Neuronal stem cell (in vitro differentiated cells): ENCODE data around the gene DDAH1.

Experiments
- DNase-seq: peaks from one replicate; pipeline ENCODE4 v3.0.0-alpha.2; 2013; ENCODE audit warnings: low spot score
- H2AFZ ChIP-seq: one replicate; pipeline ENCODE4 v1.6.1; 2013; ENCODE audit warnings: mild to moderate bottlenecking, low read length, inconsistent platforms
- H2AK5ac ChIP-seq: 2 replicates; pipeline ENCODE4 v1.6.1; 2013; ENCODE audit warnings: low read depth, mild to moderate bottlenecking, inconsistent platforms, low read length, moderate library complexity, mixed read lengths
- H2BK120ac ChIP-seq: 2 replicates; pipeline ENCODE4 v1.6.1; 2013; ENCODE audit warnings: low read depth, mild to moderate bottlenecking, inconsistent platforms, low read length, moderate library complexity, mixed read lengths
- H2BK12ac ChIP-seq: one replicate; pipeline ENCODE4 v1.6.1; 2013; ENCODE audit warnings: low read length, inconsistent platforms
- H2BK15ac ChIP-seq: 2 replicates; pipeline ENCODE4 v1.6.1; 2013; ENCODE audit warnings: mild to moderate bottlenecking, low read length, inconsistent platforms, mixed read lengths
- H2BK5ac ChIP-seq: one replicate; pipeline ENCODE4 v1.6.1; 2013; ENCODE audit warnings: inconsistent platforms, mild to moderate bottlenecking, low read length, moderate library complexity
- H3K14ac ChIP-seq: one replicate; pipeline ENCODE4 v1.6.1; 2013; ENCODE audit warnings: low read length, inconsistent platforms
- H3K18ac ChIP-seq: 2 replicates; pipeline ENCODE4 v1.6.1; 2013; ENCODE audit warnings: low read length, inconsistent platforms
- H3K23ac ChIP-seq: 2 replicates; pipeline ENCODE4 v1.6.1; 2013; ENCODE audit warnings: low read depth, mild to moderate bottlenecking, mixed read lengths, low read length, inconsistent platforms; ENCODE audit not compliant: poor library complexity
- H3K27ac ChIP-seq: replicated peaks from 3 replicates; pipeline ENCODE4 v1.5.1; 2013; ENCODE audit warnings: low read length, inconsistent platforms
- H3K27me3 ChIP-seq, 3 experiments: 2 replicates each; pipeline ENCODE4 v1.6.1; 2013; ENCODE audit warnings: low read length in 3 of 3, mild to moderate bottlenecking in 2 of 3, inconsistent platforms in 1 of 3, low read depth in 1 of 3, mixed read lengths in 1 of 3, moderate library complexity in 1 of 3; ENCODE audit not compliant: control insufficient read depth in 3 of 3, insufficient read depth in 3 of 3
- H3K36me3 ChIP-seq, 2 donors: replicated peaks in 1 of 2; 2 replicates each; pipeline ENCODE4 v1.6.1; 2013; ENCODE audit warnings: low read length in 2 of 2; ENCODE audit not compliant: control insufficient read depth in 2 of 2, insufficient read depth in 2 of 2
- H3K4ac ChIP-seq: 2 replicates; pipeline ENCODE4 v1.6.1; 2013; ENCODE audit warnings: inconsistent platforms, mild to moderate bottlenecking, low read length, moderate library complexity
- H3K4me1 ChIP-seq, 2 donors: 1 replicate in 1 of 2; 2 replicates in 1 of 2; pipeline ENCODE4 v1.6.1; 2013; ENCODE audit warnings: low read length in 2 of 2, low read depth in 1 of 2; ENCODE audit not compliant: control insufficient read depth in 2 of 2, insufficient read depth in 1 of 2
- H3K4me2 ChIP-seq: one replicate; pipeline ENCODE4 v1.6.1; 2013; ENCODE audit warnings: mild to moderate bottlenecking, low read length, inconsistent platforms; ENCODE audit not compliant: insufficient read depth, poor library complexity, severe bottlenecking
- H3K4me3 ChIP-seq, 2 donors: 2 replicates each; pipeline ENCODE4 v1.5.1; 2013; ENCODE audit warnings: low read length in 2 of 2, mild to moderate bottlenecking in 2 of 2, inconsistent platforms in 1 of 2, moderate library complexity in 1 of 2
- H3K79me1 ChIP-seq: one replicate; pipeline ENCODE4 v1.6.1; 2013; ENCODE audit warnings: low read depth, mild to moderate bottlenecking, inconsistent platforms, low read length, moderate library complexity
- H3K9ac ChIP-seq: one replicate; pipeline ENCODE4 v1.6.1; 2013; ENCODE audit warnings: mild to moderate bottlenecking, low read depth, low read length, inconsistent platforms; ENCODE audit not compliant: poor library complexity
- H3K9me3 ChIP-seq, 2 donors: replicated peaks in 1 of 2; 2 replicates each; pipeline versions ENCODE3 to v1.6.1; 2013; ENCODE audit warnings: low read length in 2 of 2, mild to moderate bottlenecking in 2 of 2, inconsistent platforms in 1 of 2, low read depth in 1 of 2, mixed read lengths in 1 of 2, moderate library complexity in 1 of 2; ENCODE audit not compliant: control insufficient read depth in 2 of 2, insufficient read depth in 1 of 2
- H4K8ac ChIP-seq: one replicate; pipeline ENCODE4 v1.6.1; 2013; ENCODE audit warnings: low read depth, mild to moderate bottlenecking, inconsistent platforms, low read length, moderate library complexity
- H4K91ac ChIP-seq: one replicate; pipeline ENCODE4 v1.6.1; 2013; ENCODE audit warnings: low read length, low read depth, mild to moderate bottlenecking, inconsistent platforms; ENCODE audit not compliant: poor library complexity
- WGBS, 2 donors: extraction: QIAGEN DNeasy Blood & Tissue Kit; methylation state at CpG; one replicate each; pipeline ENCODE4 v1.1.7; 2013; ENCODE audit warnings: missing lambda C conversion rate in 2 of 2, mixed read lengths in 1 of 2; ENCODE audit not compliant: insufficient read length in 2 of 2, insufficient replicate concordance in 1 of 2; ENCODE audit errors: extremely low coverage in 2 of 2; 5-methylcytosine and 5-hydroxymethylcytosine counted together

DDAH1 gene

GRCh38 chr1:85340427-85340826 lies 124.5 kb downstream of the DDAH1 start:
- WGBS, 2 donors, result no CpG with 5 or more reads among the region's 3 CpGs

GRCh38 chr1:85339656-85340399 lies 125.1 kb downstream of the DDAH1 start:
- Histone ChIP-seq H3K9ac (no peak overlapping the region), H3K4me2 (no peak overlapping the region), H3K27me3 (no peaks in the 10 kb centered on the region), H4K8ac (no peak overlapping the region), H3K23ac (no peak overlapping the region), H3K4me1 (peaks cover 0 to 11% of the 10 kb centered on the region in 2 donors), H3K4ac (no peak overlapping the region), H3K36me3 (no peaks in the 10 kb centered on the region), H2BK5ac (no peak overlapping the region), H2AK5ac (no peak overlapping the region), H3K4me3 (no peak overlapping the region), H3K14ac (no peak overlapping the region), H3K18ac (no peak overlapping the region), H2BK15ac (no peak overlapping the region), H2BK12ac (no peak overlapping the region), H2BK120ac (no peak overlapping the region), H4K91ac (no peak overlapping the region), H3K9me3 (peaks cover 0 to 1% of the 10 kb centered on the region in 2 donors), H2AFZ (no peak overlapping the region), H3K27ac (no peak overlapping the region), H3K79me1 (no peaks in the 10 kb centered on the region)
- WGBS, 2 donors, result no CpG with 5 or more reads among the region's 7 CpGs
- no peak for DNase-seq

More at GRCh38 chr1:85340427-85340826, 124.5 kb downstream of the DDAH1 start:
- no peak overlapping the region for H4K8ac ChIP-seq
- no peak overlapping the region for H3K18ac ChIP-seq
- H3K36me3 ChIP-seq, result peaks cover 0 to 2% of the 10 kb centered on the region in 2 donors
- no peaks in the 10 kb centered on the region for H3K9me3 ChIP-seq
- H2BK15ac ChIP-seq, result no peak overlapping the region
- H2BK120ac ChIP-seq, result no peak overlapping the region
- no peak overlapping the region for H3K9ac ChIP-seq
- H2BK12ac ChIP-seq, result no peak overlapping the region
- no peak overlapping the region for H3K23ac ChIP-seq
- H3K14ac ChIP-seq, result no peak overlapping the region
- no peak overlapping the region for H3K4ac ChIP-seq
- H3K4me2 ChIP-seq, result no peak overlapping the region
- H3K4me1 ChIP-seq, result peaks cover 0 to 11% of the 10 kb centered on the region in 2 donors
- no peak overlapping the region for H3K27ac ChIP-seq
- no peak overlapping the region for H3K4me3 ChIP-seq
- no peak overlapping the region for H2AK5ac ChIP-seq
- H2AFZ ChIP-seq, result no peak overlapping the region
- H2BK5ac ChIP-seq, result no peak overlapping the region
- no peaks in the 10 kb centered on the region for H3K79me1 ChIP-seq
- no peaks in the 10 kb centered on the region for H3K27me3 ChIP-seq
- no peak for DNase-seq
- no peak overlapping the region for H4K91ac ChIP-seq

GRCh38 chr1:85339089-85339488 lies 125.9 kb downstream of the DDAH1 start:
- DNase-seq, result no peak
- no peak overlapping the region for H2AFZ ChIP-seq
- no peaks in the 10 kb centered on the region for H3K79me1 ChIP-seq
- no peak overlapping the region for H3K18ac ChIP-seq
- H3K9me3 ChIP-seq, result peaks cover 0 to 7% of the 10 kb centered on the region in 2 donors
- H2BK5ac ChIP-seq, result no peak overlapping the region
- H3K36me3 ChIP-seq, result no peaks in the 10 kb centered on the region
- H4K91ac ChIP-seq, result no peak overlapping the region
- no peak overlapping the region for H3K27ac ChIP-seq
- H3K9ac ChIP-seq, result no peak overlapping the region
- H3K27me3 ChIP-seq, result no peaks in the 10 kb centered on the region
- H3K23ac ChIP-seq, result no peak overlapping the region
- H3K4me3 ChIP-seq, result no peak overlapping the region
- no peak overlapping the region for H2BK15ac ChIP-seq
- peaks cover 0 to 11% of the 10 kb centered on the region in 2 donors for H3K4me1 ChIP-seq
- no peak overlapping the region for H2BK120ac ChIP-seq
- no CpG with 5 or more reads among the region's 5 CpGs for WGBS, 2 donors
- no peak overlapping the region for H3K4ac ChIP-seq
- no peak overlapping the region for H2BK12ac ChIP-seq
- H3K4me2 ChIP-seq, result no peak overlapping the region
- no peak overlapping the region for H4K8ac ChIP-seq
- no peak overlapping the region for H2AK5ac ChIP-seq
- H3K14ac ChIP-seq, result no peak overlapping the region

- DNase-seq, result no peak
- Histone ChIP-seq H3K27ac (no peak overlapping the region), H3K4ac (no peak overlapping the region), H4K8ac (no peak overlapping the region), H4K91ac (no peak overlapping the region), H2AFZ (no peak overlapping the region), H3K4me1 (peaks cover 5 to 7% of the 10 kb centered on the region in 2 donors), H2BK15ac (no peak overlapping the region), H2AK5ac (no peak overlapping the region), H3K18ac (no peak overlapping the region), H2BK5ac (no peak overlapping the region), H2BK120ac (no peak overlapping the region), H3K14ac (no peak overlapping the region), H3K4me2 (no peak overlapping the region), H3K9me3 (peaks cover 1 to 13% of the 10 kb centered on the region in 2 donors), H2BK12ac (no peak overlapping the region), H3K36me3 (no peaks in the 10 kb centered on the region), H3K9ac (no peak overlapping the region), H3K79me1 (no peaks in the 10 kb centered on the region), H3K4me3 (no peak overlapping the region), H3K23ac (no peak overlapping the region), H3K27me3 (no peaks in the 10 kb centered on the region)
- no CpG with 5 or more reads among the region's 2 CpGs for WGBS, 2 donors
These were observed 130.0 kb downstream of the DDAH1 start for GRCh38 chr1:85334962-85335361.
